Mesothelial cell of epicardium (in vitro differentiated cells): ENCODE results near the gene LHX1. TPM values are rescaled to one million over a fixed set of nuclear protein-coding genes. Genes with fewer than 3 reads are reported as not detected.

ENCODE experiments used
- DNase-seq, 2 experiments: peaks; one replicate each; pipeline ENCODE4 v3.0.0; 2021; ENCODE audit warnings: low spot score in 2 of 2; ENCODE audit not compliant: unreplicated experiment in 2 of 2
- H3K27ac Mint-ChIP-seq: 2 replicates; pipeline ENCODE4 v1.8.0; 2021; ENCODE audit warnings: mixed read lengths
- H3K27me3 Mint-ChIP-seq: 2 replicates; pipeline ENCODE4 v1.8.0; 2021; ENCODE audit warnings: low read depth, mixed read lengths
- H3K36me3 Mint-ChIP-seq: 2 replicates; pipeline ENCODE4 v1.8.0; 2021; ENCODE audit warnings: mixed read lengths
- H3K4me1 Mint-ChIP-seq: 2 replicates; pipeline ENCODE4 v1.8.0; 2021; ENCODE audit warnings: mixed read lengths
- H3K4me3 Mint-ChIP-seq: 2 replicates; pipeline ENCODE4 v1.8.0; 2021; ENCODE audit warnings: mild to moderate bottlenecking, moderate library complexity, mixed read lengths
- H3K9me3 Mint-ChIP-seq: 2 replicates; pipeline ENCODE4 v1.8.0; 2021; ENCODE audit warnings: mixed read lengths
- total RNA-seq: library from RNA; stranded (reverse); gene quantifications from 3 replicates; pipeline ENCODE4 v1.2.1, GENCODE V29; 2021
- TF ChIP-seq, protein P1 (sequence below): fragments of 200-600 bp; sonication (generic); IDR thresholded peaks from one replicate; pipeline ENCODE4 v1.5.0; 2021; ENCODE audit warnings: antibody characterized with exemption; ENCODE audit not compliant: unreplicated experiment

LHX1 gene
- total RNA-seq, 1 donor from 2014 or later: not detected

DNA sequence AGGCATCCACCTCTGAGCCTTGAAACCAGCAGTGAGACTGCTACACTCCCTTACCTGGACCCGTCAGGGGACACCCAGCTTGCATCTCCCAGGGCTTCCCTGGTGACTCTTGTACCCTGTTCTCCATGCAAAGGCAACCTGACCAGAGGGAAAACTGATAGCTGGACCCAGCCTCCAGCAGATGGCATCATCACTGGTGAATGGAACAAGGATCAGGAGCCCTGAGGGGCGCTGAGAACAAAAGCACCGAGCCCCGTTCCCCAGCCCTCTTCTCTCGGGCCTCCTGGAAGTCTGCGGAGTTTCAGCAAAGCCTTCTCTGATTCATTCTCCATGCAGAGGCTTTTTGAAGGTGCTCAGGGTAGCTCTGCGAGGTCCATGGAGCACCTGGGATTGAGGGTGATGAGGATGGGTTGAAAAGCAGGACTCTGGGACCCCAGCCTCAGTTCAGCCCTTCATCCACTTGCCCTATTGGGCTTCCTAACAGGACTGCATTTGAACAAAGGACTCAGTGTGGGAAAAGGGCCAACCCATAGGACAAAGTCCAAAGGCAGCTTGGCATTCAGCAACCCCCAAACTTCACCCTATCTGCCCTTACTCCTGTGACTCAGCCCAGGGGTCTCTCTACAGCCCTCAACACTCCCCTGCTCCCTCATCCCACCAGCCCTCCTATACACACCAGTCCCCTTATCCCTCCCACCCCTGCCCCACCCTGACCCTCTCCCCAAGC lies 45.0 kb upstream of the LHX1 start:
- Mint-ChIP-seq H3K9me3 (no peaks in the 10 kb centered on the region), H3K4me1 (peaks cover 14% of the 10 kb centered on the region), H3K36me3 (no peaks in the 10 kb centered on the region), H3K27ac (no peak overlapping the region), H3K27me3 (peaks cover 7% of the 10 kb centered on the region), H3K4me3 (no peak overlapping the region)
- TF ChIP-seq, protein P1, sequence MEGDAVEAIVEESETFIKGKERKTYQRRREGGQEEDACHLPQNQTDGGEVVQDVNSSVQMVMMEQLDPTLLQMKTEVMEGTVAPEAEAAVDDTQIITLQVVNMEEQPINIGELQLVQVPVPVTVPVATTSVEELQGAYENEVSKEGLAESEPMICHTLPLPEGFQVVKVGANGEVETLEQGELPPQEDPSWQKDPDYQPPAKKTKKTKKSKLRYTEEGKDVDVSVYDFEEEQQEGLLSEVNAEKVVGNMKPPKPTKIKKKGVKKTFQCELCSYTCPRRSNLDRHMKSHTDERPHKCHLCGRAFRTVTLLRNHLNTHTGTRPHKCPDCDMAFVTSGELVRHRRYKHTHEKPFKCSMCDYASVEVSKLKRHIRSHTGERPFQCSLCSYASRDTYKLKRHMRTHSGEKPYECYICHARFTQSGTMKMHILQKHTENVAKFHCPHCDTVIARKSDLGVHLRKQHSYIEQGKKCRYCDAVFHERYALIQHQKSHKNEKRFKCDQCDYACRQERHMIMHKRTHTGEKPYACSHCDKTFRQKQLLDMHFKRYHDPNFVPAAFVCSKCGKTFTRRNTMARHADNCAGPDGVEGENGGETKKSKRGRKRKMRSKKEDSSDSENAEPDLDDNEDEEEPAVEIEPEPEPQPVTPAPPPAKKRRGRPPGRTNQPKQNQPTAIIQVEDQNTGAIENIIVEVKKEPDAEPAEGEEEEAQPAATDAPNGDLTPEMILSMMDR: no peak
- DNase-seq: no peak

GRCh38 chr17:36894177-36894576 lies 43.1 kb upstream of the LHX1 start:
- DNase-seq: no peak
- no peaks in the 10 kb centered on the region for H3K9me3 Mint-ChIP-seq
- no peak overlapping the region for H3K4me3 Mint-ChIP-seq
- H3K36me3 Mint-ChIP-seq: no peaks in the 10 kb centered on the region
- TF ChIP-seq, protein P1: no peak
- H3K27me3 Mint-ChIP-seq: peaks cover 4% of the 10 kb centered on the region
- H3K4me1 Mint-ChIP-seq: peaks cover 14% of the 10 kb centered on the region
- H3K27ac Mint-ChIP-seq: no peak overlapping the region

GRCh38 chr17:36894925-36895324 lies 42.4 kb upstream of the LHX1 start:
- TF ChIP-seq, protein P1: no peak
- peaks cover 17% of the 10 kb centered on the region for H3K4me1 Mint-ChIP-seq
- no peak overlapping the region for H3K4me3 Mint-ChIP-seq
- no peaks in the 10 kb centered on the region for H3K36me3 Mint-ChIP-seq
- peaks cover 4% of the 10 kb centered on the region for H3K27me3 Mint-ChIP-seq
- H3K9me3 Mint-ChIP-seq: no peaks in the 10 kb centered on the region
- H3K27ac Mint-ChIP-seq: no peak overlapping the region
- DNase-seq: no peak

GRCh38 chr17:36899250-36900159 lies 37.8 kb upstream of the LHX1 start:
- Mint-ChIP-seq H3K27me3 (no peaks in the 10 kb centered on the region), H3K36me3 (no peaks in the 10 kb centered on the region), H3K9me3 (no peaks in the 10 kb centered on the region), H3K4me1 (peaks cover 26% of the 10 kb centered on the region), H3K27ac (no peak overlapping the region), H3K4me3 (no peak overlapping the region)
- DNase-seq: no peak
- TF ChIP-seq, protein P1: no peak

- Mint-ChIP-seq H3K9me3 (no peaks in the 10 kb centered on the region), H3K4me3 (no peak overlapping the region), H3K4me1 (peaks cover 26% of the 10 kb centered on the region), H3K27me3 (no peaks in the 10 kb centered on the region), H3K27ac (no peak overlapping the region), H3K36me3 (no peaks in the 10 kb centered on the region)
- TF ChIP-seq, protein P1: no peak
- DNase-seq: no peak
Measured at GRCh38 chr17:36900160-36900512, 37.1 kb upstream of the LHX1 start.
